ENCODE measurements around the gene CDC27. TPM values are rescaled to one million over a fixed set of nuclear protein-coding genes. Genes with fewer than 3 reads are reported as not detected.
"Not testable (repeated sequence)": the region's sequence is repeated elsewhere in the genome, so short reads cannot be mapped to it uniquely, and the experiment has no call there.

The CDC27 gene
- total RNA-seq, 1 donor from 2014 or later = 129 TPM

DNA sequence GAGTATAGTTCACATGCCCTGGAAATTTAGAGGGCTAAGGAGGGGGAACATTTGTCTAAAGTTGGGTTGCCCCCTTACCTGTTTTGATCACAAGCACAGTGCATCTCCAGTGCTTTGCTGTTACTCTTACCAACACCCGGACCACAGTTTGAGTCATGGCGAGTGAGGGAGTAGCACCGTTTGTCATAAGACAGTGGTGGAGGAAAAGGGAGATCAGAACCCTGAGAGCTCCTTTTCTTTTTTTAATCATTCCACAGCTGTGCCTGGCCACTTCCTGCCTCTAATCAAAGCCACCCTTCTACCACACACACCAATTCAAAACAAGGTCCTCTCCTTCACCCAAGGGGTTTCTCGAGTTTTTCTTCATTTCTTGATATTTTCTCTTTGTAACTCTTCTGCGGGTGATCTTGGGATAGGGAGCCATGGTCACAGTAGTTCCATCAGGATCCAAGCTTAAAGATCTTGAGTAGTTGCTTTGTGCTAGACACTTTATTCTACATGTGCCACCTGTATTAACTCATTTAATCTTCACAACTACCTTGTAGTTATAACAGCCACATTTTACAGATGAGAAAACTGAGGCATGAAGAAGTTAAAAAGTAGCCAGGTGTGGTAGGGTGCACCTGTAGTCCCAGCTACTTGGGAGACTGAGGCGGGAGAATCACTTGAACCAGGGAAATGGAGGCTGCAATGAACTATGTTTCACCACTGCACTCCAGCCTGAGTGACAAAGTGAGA lies 15.1 kb upstream of the CDC27 start:
- DNase-seq (ENCODE audit: low spot score) (no peak), ATAC-seq (no peak)
- intact Hi-C loops (cut with DNase I) = no loop called here

DNA sequence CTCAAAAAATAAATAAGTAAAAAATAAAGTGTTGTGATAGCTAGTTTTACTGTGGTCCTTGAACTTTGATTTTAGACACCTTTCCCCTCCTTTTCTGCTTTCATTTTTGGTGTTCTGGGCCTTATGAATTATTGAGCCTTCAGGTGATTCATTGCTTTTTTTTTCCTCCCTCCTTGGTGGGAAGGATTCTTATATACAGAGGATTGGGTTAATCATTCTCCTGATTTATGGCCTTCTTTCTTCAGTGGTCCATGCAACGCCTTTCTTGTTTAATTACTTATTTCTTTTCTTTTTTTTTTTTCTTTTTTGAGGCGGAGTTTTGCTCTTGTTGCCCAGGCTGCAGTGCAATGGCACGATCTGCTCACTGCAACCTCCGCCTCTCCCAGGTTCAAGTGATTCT lies 12.1 kb upstream of the CDC27 start:
- ATAC-seq = no peak
- DNase-seq (ENCODE audit: low spot score) = no peak
- intact Hi-C loops (cut with DNase I) = no loop called here

DNA sequence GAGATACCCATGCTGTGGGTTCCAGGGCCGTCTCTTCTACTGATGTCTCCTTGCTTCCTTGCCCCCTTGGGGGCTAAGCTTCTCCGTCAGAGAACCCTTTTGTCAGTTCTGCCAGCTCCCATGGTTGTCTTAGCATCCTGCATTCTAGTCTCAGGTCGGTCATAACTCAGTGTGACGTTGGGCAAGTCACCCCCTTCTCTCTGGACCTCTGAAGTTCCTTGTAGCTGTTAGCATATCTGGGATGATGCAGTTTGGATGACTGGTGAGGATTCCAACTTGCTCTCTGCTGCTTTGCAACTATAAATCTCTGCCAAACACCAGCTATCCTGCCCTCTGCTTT lies 11.2 kb upstream of the CDC27 start:
- intact Hi-C loops (cut with DNase I) = no loop called here
- DNase-seq (ENCODE audit: low spot score) (no peak), ATAC-seq (no peak)

DNA sequence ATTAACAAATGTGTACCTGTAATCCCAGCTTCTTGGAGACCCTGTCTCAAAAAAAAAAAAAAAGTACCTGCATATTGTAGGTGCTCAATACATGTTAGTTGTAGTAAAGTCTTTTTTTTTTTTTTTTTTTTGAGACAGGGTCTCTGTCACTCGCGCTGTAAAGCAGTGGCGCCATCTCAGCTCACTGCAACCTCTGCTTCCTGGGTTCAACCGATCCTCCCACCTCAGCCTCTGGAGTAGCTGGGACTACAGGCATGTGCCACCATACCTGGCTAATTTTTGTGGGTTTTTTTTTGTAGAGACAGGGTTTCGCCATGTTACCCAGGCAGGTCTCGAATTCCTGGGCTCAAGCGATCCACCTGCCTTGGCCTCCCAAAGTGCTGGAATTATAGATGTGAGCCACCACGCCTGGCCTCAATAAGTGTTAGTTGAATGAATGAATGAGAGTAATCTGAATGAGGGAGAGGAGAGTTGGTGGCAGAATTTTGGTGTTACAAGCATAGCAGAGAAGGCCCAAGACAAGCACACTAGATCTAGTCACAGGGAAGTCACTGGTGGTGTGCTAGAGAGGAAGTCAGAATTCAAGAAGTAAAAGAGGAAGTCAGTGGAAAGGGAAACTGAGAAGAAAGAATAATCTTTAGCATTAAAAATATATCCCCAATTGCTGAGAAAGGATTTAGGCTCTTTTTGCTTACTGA lies 10.7 kb upstream of the CDC27 start:
- no peak for ATAC-seq
- no peak for DNase-seq (ENCODE audit: low spot score)
- intact Hi-C loops (cut with DNase I) = no loop called here

DNA sequence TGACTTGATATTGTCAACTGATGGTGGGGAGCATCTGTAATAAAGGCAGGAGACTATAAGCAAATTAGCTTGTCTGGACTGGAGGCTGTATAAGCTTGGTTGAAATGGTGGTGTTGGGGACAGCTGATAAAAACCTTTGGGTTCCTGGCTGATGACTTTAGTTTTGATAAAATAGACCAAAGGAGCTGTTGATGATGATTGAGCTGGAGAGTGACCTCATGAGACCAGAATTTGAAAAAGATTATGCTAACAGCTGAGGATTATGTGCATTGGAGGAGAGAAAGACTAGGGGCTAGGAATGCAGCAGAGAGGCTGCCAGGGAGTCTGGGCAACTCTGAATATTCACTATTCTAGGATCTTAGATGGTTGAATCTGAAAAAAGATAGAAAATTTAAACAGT lies 8.7 kb upstream of the CDC27 start:
- no peak for ATAC-seq
- intact Hi-C loops (cut with DNase I) = no loop called here
- no peak for DNase-seq (ENCODE audit: low spot score)

DNA sequence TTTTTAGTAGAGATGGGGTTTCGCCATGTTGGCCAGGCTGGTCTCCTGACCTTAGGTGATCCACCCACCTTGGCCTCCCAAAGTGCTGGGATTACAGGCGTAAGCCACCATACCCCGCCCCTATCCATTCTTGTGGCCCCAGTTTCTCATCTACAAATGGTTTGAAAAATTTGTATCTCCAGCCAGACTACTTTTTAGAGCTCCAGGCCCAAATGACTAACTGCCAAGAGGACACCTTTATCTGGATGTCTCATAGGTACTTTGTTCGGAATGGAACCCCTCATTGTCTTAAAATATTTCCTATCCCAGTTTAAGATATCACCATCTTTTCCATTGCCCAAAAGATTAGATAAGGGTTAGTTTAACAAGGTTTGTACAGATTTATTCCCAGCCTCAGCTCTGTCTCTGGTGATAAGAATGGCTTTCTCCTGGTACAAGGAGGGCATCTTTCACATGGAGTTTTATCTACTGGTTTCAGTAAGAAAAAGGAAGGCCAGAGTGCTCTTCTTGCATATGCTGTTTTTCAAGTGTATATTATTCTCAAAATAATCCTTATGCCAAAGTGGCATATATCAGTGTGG lies 4.9 kb upstream of the CDC27 start:
- intact Hi-C loops (cut with DNase I) = no loop called here
- DNase-seq (ENCODE audit: low spot score) (no peak), ATAC-seq (no peak)

DNA sequence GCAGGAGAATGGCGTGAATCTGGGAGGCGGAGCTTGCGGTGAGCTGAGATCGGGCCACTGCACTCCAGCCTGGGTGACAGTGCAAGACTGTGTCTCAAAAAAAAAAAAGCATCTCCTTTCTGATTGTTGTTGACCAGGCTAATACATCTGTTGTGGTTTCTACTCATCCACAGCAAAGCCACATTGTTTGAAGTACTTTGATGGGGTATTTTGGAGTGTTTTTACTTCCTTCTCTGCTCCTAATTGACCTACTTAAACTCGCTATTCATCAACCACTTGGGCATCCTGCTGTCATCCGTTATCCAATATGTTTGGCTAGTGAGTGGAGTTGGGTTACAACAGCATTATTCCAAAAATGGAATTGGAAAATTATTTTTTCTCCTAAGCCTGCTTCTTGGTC lies 3.5 kb upstream of the CDC27 start:
- intact Hi-C loops (cut with DNase I) = no loop called here
- ATAC-seq = no peak
- DNase-seq (ENCODE audit: low spot score) = no peak

DNA sequence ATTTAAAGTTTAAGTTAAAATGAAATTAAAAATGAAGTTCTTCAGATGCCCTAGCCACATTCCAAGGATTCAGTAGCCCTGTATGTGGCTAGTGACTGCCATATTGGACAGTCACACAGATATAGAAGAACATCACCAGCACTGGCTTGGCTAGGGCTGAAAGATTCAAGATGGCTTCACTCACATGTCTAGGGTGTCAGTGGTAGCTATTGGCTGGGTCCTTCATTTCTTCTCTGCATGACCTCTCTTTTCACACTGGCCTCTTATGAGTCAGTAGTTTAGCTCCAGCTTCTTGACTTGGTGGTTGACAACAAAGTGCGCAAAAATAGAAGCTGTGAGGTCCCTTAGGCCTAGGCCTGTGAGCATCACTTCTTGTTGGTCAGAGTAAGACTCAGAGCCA lies 1.7 kb upstream of the CDC27 start:
- DNase-seq (ENCODE audit: low spot score) = no peak
- ATAC-seq = no peak
- intact Hi-C loops (cut with DNase I) = no loop called here

DNA sequence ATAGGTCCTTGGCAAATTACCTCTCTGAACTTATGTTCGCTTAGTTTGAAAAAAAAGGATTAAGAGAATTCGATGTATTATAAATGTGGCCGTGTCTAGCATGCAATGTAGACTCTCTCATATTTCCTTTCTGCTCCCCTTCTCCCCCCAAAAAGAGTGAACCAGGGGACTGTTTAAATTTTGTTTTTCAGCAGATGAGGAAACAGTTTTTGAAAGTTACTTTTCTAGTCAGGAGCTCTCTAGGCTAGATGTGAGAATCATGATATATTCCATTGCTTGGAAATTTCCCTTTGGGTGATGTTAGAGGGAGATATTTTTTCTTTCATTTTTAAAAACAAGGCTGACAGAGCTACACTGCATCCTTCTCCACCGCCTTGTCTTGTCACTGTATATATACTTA lies 1.1 kb upstream of the CDC27 start:
- DNase-seq (ENCODE audit: low spot score) (no peak), ATAC-seq (no peak)
- intact Hi-C loops (cut with DNase I) = no loop called here

DNA sequence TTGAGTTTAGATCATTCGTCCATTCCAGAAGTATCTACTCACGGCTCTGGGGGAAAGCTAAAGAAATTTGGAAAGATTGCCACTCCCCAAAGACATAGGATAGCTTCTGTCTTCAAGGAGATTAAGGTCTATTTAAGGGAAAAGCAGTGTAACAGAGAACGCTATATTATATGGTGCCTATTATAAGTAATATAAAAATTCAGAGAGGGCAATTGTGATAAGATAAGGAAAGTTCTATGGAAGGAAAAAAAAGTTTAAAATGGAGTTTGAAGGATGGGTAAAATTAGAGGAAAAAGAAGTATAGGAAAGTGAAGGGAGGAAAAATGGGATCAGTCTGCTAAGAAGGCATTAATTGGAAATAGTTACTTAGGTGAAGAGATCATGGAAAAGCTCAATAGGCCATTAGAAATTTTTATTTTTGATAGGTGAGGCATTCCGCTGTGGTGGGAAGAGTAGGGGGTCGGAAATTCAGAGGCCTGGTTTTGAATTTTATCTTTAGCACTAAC lies 690 bp upstream of the CDC27 start:
- DNase-seq (ENCODE audit: low spot score) = no peak
- no peak for ATAC-seq
- intact Hi-C loops (cut with DNase I) = no loop called here

DNA sequence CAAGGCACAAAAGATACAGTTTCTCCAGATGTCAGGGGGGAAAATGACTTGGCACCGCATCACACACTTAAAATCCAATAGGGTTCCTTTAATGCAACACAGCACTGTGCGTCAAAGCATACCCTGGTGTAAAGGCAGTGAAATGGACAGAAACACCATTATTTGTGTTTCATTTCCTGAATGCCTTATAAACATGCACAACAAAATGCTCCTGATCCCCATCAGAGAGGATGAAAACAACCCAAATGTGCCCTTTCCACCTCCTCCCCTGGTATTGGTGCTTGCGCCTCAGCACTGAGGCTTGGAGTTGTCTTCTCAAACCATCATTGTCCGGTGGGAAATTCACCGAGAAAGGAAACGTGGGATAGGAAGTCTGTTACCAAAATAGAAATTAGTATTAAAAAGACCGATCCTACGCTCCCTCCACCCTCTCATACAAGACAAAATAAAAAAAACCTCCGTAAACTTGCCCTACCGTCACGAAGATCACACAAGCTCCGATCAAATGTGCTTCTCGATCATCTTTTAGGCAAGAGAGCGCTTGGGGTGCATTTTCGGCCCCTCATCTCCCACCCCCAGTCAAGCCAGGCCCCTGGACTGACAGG lies 722 bp downstream of the CDC27 start:
- DNase-seq (ENCODE audit: low spot score) = no peak
- intact Hi-C loops (cut with DNase I) = no loop called here
- peak; percentile 9 for ATAC-seq

DNA sequence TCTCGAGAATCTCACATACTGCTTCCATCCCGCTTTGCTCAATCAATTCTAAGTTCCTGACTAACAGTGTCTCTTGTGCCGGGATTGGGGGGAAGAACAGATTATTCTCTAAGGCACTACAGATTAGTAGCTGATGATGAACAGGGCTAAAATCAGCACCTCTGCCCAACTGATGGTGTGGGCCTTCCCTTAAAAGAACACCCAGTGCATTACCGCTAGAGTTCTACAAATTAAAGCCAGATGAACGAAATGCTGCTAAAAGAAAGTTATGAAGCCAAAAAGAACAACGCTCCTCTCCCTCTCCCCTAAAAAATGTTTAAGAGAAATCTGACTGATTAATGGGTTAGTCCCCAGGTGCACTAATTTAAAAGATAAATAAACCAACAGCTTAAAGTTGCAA lies 4.4 kb downstream of the CDC27 start:
- intact Hi-C loops (cut with DNase I) = no loop called here
- ATAC-seq = no peak
- no peak for DNase-seq (ENCODE audit: low spot score)

DNA sequence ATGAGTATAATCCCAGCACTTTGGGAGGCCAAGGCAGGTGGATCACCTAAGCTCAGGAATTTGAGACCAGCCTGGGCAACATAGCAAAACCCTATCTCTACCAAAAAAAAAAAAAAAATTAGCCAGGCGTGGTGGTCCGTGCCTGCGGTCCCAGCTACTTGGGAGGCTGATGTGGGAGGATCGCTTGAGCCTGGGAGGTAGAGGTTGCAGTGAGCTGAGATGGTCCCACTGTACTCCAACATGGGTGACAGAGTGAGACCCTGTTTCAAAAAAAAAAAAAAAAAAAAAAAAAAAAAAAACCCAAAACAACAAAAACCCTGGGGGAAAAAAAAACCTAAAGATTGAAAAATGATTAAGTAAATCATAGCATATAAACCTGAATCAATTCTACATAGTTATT lies 8.1 kb downstream of the CDC27 start:
- intact Hi-C loops (cut with DNase I); DNase-seq (ENCODE audit: low spot score); ATAC-seq: not testable (repeated sequence)

DNA sequence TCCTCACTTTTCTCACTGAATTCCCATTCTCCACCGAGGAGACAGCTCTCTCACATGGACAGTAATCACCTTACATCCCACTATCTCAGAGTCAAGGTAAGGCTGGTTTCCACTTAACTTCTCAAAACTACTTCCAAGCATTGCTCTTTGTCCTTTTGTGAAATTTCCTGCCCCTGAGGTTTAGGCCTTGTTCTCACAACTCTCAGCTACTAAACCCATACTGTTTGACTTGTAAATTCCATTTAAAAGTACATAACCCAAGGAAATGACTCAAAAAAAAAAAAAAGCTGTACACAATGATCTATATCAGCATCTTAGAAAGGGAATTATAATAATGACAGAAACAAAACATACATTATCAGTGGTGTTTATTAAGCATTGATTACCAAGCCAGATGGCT lies 8.8 kb downstream of the CDC27 start:
- no peak for DNase-seq (ENCODE audit: low spot score)
- ATAC-seq = no peak
- intact Hi-C loops (cut with DNase I) = no loop called here

DNA sequence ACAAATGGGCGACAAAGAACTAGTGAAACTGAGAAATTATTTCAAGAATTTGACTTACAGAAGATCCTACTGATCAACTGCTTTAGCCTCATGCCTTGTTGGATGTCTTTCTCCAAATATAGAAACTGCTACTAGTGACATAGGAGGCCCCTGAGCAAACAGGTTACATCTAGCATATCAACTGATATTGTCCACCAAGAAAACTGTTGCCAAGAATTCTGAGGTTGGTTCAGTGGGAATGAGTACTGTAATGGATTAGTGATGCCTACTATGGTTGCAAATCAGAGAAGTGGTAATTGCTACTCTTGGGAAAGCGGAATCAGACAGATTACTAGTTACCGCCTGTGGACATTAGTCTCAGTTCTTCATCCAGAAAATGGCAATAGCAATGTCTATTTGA lies 10.0 kb downstream of the CDC27 start:
- intact Hi-C loops (cut with DNase I) = no loop called here
- ATAC-seq (no peak), DNase-seq (ENCODE audit: low spot score) (no peak)

DNA sequence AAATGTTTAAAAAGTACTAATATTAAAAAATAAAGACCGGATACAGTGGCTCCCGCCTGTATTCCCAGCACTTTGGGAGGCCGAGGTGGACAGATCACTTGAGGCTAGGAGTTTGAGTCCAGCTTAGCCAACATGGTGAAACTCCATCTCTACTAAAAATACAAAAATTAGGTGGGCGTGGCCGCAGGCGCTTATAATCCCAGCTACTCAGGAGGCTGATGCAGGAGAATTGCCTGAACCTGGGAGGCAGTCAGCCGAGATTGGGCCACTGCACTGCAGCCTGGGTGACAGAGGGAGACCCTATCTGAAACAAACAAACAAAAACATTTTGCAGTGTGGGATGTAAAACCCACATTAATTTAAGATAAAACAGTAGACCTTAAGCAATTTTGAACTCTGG lies 11.8 kb downstream of the CDC27 start:
- DNase-seq (ENCODE audit: low spot score) (no peak), ATAC-seq (no peak)
- intact Hi-C loops (cut with DNase I) = no loop called here

DNA sequence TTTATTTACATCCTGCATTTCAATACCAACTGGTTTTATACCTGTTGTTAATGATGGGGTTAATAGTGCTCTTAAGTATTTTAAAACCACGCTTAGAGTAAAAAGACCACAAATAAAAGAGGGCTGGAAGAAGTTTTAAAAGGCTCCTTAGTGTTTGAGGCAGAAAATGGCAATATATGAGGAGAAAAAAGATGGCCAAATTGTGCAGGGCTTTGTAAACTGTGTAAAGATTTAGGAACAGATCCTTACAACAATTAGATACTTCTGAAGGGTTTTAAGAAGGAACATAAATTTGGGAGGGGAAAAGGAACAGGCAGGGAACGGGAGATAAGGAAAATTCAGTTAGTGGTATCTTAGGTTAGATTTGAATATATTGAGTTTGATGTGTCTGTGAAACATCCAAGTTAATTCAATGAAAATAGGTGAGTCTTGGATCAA lies 12.7 kb downstream of the CDC27 start:
- intact Hi-C loops (cut with DNase I) = no loop called here
- ATAC-seq (no peak), DNase-seq (ENCODE audit: low spot score) (no peak)

DNA sequence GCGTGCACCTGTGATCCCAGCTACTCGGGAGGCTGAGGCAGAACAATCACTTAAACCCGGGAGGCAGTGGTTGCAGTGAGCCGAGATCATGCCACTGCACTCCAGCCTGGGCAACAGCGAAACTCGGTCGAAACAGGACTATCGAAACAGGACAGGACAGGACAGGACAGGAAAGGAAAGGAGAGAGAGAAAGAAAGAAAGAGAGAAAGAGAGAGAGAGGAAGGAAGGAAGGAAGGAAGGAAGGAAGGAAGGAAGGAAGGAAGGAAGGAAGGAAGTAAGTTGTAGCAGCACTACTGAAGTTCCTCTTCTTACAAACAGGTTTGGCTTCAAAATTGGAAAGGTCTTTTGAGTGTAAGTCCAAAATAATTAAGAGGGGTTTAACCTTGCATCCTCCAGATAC lies 14.3 kb downstream of the CDC27 start:
- ATAC-seq; DNase-seq (ENCODE audit: low spot score); intact Hi-C loops (cut with DNase I): not testable (repeated sequence)

DNA sequence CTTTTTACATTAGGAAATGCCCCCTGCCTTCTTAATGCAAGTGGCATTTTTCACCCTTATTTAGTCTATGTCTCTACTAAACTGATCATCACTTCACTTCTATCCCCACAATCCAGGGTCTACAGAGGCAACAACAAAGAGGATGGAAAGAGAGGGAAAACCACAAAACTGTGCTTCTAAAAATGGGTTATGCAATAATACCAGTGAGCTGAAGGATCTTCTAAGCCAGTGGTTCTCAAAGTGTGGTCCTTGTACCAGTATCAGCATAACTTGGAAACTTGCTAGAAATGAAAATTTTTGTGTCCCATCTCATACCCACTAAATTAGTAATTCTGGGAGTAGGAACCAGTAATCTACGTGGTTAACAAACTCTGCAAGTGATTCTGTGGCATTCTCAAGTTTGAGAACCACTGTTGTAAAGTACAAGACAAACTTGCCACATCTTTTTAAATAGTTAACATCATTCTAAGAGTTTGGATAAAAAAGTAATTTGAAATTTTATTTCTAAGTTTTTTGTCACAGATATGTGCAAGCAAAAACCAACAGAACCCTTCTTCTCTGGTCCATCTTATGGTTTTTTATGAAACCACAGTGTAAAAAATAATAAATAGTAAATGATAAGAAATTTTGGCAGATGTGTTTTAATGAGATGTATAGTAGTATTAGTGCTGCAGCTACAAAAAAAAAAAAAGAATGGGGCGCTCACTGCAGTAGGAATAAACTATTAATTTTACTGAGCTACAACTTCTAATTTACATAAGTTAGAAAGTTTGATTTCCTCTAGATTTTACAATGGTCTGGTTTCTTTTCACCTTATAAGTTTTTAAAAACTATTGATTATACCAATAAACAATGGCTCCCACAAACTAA lies 16.2 kb downstream of the CDC27 start:
- intact Hi-C loops (cut with DNase I) = no loop called here
- no peak for DNase-seq (ENCODE audit: low spot score)

More for the DNA sequence above, 16.2 kb downstream of the CDC27 start:
- ATAC-seq = no peak

Measured in sciatic nerve (tissue), 2 donors.